NK-92 (cell line): ENCODE data around the gene PLD4.
"Not testable (repeated sequence)": the region's sequence is repeated elsewhere in the genome, so short reads cannot be mapped to it uniquely, and the experiment has no call there.

ENCODE experiments used
- DNase-seq: peaks from one replicate; lab custom pipeline; 2025; ENCODE audit not compliant: unreplicated experiment; lab: John Stamatoyannopoulos, UW

The PLD4 gene

GRCh38 chr14:104898195-104898558, 26.5 kb upstream of the PLD4 start:
- DNase-seq, result no peak

DNA sequence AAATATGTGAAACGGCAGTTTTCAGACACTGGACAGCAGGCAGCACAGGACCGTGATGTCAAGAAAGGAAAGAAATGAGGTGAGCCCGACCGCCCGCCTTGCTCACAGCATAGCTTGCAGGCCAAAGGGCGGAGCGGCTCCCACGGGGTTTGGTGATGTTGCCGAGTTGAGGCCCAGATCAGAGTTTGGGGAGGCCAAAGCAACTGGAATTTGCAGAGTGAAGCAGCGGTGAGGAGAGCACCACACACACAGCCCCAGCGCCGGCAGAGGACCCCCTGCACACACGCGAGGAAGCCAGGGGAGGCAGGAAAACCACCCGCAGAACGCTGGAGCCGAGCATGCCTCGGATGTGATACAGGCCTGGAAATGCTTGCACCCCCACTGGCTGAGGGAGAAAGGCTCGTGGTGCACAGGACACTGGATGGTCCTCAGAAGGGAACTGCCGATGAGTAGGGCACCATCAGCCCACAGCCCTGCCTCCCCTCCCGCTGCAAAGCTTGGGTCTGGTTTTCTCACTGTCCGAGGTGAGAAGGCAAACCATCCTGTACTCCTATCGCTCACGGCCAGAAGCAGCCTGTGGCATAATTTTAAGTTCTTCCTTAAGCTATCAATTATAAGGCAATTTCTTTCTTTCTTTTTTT, 25.7 kb upstream of the PLD4 start:
- no peak for DNase-seq

DNA sequence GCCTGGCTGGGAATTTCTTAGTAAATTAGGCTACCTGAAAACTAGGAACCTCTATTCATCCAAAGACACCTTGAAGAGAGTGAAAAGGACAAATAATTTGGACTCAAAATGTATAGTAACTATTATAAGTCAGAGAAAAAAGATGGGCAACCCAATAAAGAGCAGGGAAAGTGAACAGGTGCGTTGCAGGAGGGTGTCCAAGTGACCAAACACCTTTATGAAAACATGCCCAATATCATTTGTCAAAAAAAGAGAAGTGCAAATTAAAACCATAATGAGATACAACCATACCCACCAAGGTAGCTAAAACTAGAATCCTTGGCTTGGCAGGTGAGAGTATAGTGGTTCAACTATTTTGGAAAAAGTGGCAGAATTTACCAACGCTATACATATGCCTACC, 24.9 kb upstream of the PLD4 start:
- DNase-seq, result no peak

DNA sequence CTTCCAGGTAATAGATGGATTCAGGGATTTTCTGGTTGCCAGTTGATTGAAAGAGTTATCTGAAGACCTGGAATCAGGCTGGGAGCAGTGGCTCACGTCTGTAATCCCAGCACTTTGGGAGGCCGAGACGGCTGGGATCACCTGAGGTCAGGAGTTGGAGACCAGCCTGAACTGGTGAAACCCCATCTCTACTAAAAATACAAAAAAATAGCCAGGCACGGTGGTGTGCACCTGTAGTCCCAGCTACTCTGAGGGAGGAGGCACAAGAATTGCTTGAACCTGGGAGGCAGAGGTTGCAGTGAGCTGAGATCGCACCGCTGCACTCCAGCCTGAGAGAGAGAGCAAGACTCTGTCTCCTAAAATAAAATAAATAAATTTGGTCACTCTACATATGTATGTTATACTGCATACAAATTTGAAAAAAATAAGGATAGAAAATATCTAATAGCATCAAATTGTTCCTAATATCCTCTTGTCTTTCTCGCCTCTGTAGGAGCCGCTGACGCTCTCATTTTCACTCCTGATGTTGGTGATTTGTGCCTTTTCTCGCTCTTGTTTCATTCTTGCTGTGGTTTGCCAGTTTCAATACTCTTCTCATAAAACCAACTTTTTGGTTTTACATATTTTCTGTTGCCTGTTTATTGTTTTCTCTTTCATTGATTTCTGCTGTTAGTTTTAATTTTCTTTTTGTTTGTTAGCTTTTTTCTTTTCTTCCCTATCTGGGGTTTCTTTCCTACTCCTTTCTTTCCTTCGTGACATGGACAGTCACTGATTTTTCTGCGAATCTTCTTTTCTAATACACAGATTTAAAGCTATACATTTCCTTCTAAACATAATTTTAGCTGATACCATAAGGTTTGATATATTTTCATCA, 23.8 kb upstream of the PLD4 start:
- DNase-seq, result no peak

- DNase-seq, result no peak
Measured at GRCh38 chr14:104903990-104904389, 20.7 kb upstream of the PLD4 start.

DNA sequence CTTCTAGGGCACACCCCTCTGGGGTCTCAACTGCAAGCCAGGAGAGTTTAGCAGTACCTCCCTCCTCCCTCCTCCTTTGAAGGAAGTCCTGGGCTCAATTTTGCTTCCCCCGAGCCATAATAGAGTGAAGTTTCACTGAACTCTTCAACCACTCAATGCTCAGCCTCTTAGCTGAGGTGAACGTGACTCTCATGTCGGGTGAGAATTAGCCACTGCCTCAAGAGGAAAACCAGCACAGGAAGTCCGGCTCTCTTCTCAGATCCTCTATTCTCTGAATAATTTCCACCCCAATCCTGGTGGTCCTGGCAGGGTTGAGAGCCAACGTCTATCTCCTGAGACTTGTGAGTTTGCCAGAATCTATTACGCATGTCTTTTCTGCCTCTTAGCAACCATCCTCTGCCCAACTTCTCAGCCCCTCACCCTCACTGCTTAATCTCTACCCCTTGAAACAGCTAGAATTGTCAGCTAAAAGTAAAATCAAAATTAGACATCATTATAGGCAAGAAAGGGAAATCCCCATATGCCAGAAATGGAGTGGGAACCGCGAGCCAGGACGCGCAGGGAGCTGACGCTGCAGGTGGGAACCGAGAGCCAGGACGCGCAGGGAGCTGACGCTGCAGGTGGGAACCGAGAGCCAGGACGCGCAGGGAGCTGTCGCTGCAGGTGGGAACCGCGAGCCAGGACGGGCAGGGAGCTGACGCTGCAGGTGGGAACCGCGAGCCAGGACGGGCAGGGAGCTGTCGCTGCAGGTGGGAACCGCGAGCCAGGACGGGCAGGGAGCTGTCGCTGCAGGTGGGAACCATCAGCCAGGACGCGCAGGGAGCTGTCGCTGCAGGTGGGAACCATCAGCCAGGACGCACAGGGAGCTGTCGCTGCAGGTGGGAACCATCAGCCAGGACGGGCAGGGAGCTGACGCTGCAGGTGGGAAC, 19.8 kb upstream of the PLD4 start:
- DNase-seq, result not testable (repeated sequence)

DNA sequence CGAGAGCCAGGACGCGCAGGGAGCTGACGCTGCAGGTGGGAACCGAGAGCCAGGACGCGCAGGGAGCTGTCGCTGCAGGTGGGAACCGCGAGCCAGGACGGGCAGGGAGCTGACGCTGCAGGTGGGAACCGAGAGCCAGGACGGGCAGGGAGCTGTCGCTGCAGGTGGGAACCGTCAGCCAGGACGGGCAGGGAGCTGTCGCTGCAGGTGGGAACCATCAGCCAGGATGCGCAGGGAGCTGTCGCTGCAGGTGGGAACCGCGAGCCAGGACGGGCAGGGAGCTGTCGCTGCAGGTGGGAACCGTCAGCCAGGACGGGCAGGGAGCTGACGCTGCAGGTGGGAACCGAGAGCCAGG, 19.1 kb upstream of the PLD4 start:
- not testable (repeated sequence) for DNase-seq

GRCh38 chr14:104908303-104908702, 16.4 kb upstream of the PLD4 start:
- no peak for DNase-seq

GRCh38 chr14:104912053-104912452, 12.6 kb upstream of the PLD4 start:
- DNase-seq, result no peak

DNA sequence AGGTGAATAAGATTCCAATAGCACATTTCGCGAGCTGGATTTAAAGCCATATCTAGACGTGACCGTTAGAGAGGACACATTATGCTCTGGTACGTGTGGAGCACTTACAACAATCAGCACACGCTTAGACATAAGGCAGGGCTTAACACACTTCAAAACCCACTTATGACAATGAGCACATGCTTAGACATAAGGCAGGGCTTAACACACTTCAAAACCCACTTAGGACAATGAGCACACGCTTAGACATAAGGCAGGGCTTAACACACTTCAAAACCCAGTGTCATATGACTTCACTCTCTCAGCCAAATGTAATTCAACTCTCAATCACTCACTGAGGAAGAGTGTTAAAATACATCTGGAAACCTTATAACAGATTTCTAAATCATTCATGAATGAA, 11.2 kb upstream of the PLD4 start:
- no peak for DNase-seq

- no peak for DNase-seq
Measured at GRCh38 chr14:104917116-104917515, 7.6 kb upstream of the PLD4 start.

- DNase-seq, result no peak
Measured at GRCh38 chr14:104917993-104918392, 6.7 kb upstream of the PLD4 start.

DNA sequence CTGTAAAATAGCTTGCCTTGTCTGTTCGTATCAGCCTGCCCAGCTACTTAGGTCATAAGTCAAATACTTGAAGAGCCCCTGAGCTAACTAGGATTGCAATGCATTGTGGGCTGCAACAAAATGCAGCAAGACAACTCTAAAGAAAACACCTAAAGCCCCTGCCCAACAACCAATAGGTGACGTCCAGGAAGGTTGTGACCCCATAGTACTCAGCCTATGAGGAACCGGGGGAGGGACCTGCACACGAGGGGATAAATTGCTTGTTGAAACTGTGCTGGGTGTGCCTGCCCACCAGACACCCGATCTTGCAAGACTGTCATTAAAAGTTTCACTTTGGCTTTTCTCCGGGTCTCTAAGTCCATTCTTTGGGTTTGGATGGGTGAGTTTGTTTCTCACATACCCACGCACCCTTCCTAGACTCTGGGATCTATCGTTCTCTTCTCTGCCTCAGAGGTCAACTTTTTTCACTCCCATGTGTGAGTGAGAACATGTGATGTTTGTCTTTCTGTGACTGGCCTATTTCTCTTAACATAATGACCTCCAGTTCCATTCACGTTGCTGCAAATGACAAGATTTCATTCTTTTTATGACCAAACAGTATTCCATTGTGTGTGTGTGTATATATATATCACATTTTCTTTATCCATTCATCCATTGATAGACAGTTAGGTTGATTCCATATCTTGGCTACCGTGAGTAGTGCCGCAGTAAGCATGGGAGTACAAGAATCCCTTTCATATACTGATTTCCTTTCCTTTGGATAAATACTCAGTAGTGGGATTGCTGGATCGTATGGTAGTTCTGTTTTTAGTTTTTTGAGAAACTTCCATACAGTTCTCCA, 5.3 kb upstream of the PLD4 start:
- not testable (repeated sequence) for DNase-seq

DNA sequence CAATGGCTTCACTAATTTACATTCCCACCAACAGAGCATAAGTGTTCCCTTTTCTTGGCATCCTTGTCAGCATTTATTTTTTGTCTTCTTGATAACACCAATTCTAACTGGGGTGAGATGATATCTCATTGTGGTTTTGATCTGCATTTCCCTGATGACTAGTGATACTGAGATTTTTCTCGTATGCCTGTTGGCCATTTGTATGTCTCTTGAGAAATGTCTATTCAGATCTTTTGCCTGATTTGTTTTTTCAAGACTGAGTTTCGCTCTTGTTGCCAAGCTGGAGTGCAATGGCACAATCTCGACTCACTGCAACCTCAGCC, 4.7 kb upstream of the PLD4 start:
- DNase-seq, result no peak

DNA sequence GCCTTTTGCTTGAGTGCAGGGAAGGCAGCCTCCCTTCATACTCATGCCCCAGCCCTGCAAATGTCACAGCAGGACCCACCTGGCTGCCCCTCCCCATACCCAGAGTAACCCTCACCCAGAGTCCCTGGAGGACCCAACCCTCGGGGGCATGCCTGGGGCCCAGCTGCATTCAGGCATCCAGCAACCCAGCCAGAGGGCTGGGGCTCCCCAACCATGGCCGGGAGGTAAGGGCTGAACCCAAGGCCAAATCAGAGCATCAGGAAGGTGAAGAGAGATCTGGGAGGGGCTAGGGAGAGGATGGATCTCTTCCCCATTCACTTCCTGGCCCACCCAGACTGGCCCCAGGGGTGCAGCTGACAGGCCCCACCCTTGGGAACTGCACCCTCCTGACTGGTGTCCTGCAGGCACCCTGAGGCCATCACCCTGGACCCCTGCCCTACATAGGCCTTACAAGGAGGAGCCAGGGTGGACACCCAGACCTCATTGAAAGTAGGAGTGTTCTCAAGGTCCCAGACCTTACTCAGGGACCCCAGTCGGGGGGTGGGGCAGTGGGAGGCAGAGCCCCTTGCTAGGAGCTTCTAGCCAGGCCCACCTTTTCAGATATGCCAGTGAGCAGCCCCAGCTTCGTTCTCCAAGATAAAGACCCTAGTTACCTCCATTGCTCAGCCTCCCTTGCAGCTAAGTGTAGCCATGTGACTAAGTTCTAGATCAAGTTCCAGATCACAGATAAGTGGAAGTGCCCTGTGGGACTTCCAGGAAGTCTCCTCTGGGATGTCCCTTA, 849 bp upstream of the PLD4 start:
- DNase-seq, result no peak

GRCh38 chr14:104925214-104925854, 655 bp downstream of the PLD4 start:
- DNase-seq, result no peak

DNA sequence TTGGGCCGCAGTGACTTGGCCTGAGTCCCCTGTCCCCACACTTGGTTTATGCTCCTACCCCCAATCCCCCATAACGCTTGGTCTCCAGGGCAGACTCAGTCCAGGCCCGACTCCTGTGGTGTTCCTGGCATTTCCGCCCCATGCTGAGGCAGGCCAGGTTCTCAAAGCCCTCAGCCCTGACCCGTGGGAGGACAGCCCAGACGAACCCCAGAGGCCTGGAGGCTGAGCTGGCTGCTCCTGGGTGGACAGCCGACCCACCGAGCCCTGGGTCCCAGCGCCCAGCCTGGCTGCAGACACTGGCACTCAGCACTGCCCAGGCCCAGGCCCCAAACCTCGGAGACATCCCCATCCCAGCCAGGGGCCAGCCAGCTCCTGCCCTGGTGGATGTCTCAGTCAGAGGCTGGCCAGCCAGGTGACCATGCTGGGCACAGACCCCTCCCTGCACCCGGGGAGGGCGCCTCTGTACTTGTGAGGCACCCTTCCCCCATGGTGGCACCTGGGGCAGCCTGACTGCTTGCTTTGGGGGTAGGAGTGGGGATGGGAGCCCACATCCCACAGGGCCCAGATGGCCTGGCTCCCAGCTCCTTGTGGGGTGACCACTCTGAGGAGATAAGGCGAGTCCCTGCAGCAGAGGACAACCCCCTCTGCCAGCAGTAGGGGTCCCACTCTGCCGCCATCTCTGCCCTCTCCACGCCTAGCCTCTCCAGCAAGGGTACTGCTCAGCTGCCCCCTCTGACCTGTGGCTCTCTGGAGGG, 1.4 kb downstream of the PLD4 start:
- DNase-seq, result no peak

- no peak for DNase-seq
Measured at GRCh38 chr14:104926619-104927431, 2.1 kb downstream of the PLD4 start.
